GM18499 (cell line): ENCODE data around the gene TSPAN9.

Source experiments
- ATAC-seq: cut with Tn5 transposase; IDR thresholded peaks from one replicate; pipeline ENCODE4 v1.9.1; 2021; ENCODE audit warnings: moderate number of reproducible peaks; ENCODE audit not compliant: insufficient read depth, unreplicated experiment

The TSPAN9 gene

DNA sequence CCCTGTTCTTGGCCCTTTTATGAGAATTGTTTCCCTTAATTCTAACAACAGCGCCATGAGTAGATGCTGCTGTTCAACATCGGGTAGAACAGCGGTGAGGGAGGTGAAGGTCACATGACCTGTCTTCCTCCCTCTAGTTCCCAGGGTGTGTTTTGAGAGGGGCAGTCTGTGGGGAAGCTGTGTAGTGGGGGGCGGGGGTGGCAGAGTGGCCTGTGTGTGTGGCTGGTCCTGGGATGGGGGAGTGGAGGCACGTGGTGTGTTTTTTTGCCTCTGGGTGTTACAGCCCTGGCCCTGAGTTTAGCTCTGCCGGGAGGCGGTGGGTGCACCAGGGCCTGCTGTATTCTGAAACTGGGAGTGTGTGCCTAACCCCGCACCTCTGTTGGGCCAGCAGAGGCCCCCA lies 202.7 kb downstream of the TSPAN9 start:
- no peak for ATAC-seq

DNA sequence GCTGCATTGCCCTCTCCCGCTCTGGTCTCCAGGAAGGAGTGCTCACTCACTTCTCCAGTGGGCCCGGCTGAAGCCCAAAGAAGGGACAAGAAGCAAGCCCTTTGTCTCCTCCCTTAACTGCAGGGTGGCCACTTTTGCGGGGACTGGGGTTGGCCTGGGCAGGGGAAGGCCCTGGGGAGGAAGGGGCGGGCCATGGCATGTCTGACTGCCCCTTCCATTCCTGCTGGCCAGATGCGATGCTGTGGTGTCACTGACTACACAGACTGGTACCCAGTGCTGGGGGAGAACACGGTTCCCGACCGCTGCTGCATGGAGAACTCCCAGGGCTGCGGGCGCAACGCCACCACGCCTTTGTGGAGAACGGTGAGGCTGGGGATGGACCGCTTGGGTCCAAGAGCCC lies 203.8 kb downstream of the TSPAN9 start:
- no peak for ATAC-seq

DNA sequence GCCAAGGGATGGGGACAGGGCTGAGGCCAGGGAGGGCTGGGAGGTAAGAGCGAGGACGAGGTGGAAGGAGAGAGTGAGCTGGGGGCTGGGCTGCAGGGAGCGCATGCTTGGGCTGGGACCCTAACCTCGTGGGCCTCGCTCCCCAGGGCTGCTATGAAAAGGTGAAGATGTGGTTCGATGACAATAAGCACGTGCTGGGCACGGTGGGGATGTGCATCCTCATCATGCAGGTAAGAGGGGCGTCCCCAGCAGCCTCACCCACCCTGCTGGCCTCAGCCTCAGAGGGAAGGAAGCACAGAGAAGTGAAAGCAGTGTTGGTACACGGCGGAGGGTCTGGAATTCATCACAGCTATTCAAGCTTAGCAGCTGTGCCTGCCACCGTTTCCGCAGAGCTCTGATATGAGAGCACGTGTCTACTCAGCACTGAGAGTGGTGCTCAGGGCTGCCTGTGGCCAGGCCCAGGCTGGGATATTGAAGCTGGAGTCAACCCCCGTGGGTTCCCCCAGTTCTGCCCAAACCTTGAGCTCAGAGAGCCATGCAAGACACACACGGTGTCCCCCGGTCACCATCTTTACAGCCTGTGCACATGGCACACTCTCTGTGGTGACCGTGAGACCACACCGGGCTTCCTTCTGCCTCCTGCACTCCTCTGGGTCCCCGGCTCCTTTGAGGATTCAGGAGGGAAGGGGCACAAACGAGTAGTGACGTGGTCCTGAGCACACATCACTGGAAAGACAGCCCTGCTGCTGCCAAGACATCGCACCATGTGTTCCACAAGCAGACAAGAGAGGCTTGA lies 204.6 kb downstream of the TSPAN9 start:
- no peak for ATAC-seq

DNA sequence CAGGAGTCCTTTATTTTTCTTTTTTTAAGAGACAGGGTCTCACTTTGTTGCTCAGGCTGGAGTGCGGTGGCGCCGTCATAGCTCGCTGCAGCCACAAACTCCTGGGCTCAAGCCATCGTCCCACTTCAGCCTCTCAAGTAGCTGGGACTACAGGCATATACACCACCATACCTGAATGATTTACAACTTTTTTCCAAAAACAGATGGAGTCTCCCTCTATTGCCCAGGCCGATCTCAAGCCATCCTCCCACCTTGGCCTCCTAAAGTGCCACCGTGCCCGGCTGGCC lies 205.1 kb downstream of the TSPAN9 start:
- no peak for ATAC-seq

DNA sequence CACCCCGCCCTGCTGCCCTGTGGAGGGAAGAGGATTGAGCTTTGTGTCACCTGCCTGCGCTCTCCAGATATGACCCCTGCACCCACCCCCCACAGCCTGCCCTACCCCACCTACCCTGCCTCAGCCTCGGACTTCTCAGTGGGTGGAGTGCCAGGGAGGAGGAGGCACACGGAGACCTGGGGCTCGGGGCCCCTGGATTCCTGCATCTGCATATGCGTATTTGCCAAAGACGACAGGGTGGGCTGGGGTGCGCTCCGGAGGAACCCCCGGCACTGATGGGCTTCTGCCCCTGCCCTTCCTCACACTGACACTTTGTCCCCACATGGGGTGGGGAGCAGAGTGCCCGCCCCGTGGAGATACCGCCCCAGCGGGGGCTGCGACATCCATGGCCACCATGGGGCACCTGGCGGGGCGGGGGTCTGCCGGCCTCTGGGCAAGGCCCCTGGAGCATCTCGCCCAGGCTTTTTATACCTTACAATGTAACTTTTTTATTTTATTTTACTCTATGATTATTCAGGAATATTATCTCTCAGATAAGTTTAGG lies 206.0 kb downstream of the TSPAN9 start:
- ATAC-seq = no peak

DNA sequence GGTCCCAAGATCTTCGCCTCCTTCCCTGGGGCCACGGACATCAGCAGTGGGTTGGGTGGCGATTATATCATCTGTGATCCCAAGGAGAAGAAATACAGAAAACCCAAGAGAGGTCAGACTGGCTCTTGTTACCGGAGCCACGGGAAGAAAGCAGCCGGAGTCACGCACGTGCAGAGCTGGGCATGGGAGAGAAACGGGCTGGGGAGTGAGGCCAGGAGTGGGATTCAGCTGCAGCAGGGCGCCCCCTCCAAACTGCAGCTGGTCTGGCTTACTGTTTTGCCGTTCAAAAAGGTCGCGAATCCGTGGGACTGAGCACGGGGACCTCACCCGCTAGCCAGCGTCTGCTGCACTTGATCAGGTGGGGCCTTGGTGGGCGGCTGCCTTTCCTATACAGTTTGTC lies 207.2 kb downstream of the TSPAN9 start:
- no peak for ATAC-seq

DNA sequence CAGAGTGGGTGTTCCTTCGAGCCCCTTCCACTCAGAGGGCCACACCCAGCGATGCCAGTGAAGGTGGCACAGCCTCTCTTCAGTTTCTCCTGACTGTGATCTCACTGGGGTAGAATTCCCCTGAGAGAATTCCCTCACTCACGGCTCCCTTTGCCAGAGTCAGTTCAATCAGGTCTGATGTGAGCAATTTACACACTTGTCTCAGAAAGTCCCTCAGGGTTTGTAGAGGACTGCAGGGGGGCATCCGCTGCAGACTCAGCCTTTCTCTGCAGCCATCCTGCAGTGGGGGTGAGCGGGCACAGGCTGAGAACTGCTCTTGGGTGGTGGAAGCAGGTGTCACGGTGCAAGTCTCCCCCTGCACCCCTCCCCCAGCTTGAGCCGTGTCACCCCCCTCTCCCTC lies 208.4 kb downstream of the TSPAN9 start:
- no peak for ATAC-seq

DNA sequence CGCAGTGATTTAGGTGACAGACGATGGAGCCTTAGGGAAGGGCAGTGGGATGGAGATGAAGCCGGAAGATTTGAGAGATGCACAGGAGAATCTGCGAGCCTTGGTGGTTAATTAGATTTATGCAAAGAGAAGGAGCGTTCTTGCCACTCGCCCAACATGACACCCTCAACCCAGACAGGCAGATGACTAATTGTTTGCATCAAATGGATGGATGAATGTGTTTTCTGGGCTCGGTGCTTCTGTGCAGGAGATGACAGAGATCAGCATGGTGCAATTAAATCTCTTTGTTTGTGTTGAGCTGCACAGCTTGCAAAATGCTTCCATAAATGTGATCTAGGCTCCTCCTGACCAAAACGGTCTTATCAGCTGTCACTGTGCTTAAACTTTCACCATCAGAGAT lies 211.5 kb downstream of the TSPAN9 start:
- ATAC-seq = no peak

DNA sequence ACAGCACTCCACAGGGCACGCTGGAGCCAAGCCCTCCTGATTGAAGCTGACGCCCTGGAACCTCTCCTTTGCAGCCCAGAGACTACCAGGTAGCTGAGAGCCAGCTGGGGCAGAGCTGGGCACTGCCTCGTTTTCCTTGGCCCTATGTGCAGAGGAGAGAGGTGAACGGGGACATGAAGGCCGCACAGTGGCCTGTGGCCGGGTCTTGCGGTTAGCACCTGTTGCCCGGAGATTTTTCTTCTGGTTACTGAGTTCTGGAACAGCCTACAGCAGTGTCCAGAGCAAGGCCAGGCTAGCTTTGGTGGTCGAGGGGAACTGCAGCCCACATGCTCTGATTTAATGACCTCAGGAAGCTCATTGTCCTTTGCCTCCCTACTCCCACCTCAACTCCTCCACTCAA lies 212.5 kb downstream of the TSPAN9 start:
- no peak for ATAC-seq

DNA sequence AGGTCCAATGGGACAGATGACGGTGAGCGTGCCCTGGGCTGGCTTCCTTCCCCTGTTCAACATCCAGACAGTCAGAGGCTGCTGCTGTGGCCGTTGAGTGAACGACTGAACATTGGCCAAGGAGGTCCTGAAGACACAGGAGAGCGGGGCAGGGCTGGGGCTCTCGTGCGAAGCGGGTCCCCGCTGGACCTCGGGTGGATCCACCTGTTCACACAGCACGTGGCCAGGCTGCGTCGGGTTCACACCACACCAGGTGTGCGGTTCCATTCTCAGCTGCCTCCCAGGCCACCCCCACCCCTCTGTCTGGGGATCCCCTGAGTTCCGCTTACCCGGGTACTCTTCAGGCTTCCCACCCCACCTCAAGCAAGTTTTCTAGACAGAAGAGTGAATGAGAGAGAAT lies 214.8 kb downstream of the TSPAN9 start:
- no peak for ATAC-seq

DNA sequence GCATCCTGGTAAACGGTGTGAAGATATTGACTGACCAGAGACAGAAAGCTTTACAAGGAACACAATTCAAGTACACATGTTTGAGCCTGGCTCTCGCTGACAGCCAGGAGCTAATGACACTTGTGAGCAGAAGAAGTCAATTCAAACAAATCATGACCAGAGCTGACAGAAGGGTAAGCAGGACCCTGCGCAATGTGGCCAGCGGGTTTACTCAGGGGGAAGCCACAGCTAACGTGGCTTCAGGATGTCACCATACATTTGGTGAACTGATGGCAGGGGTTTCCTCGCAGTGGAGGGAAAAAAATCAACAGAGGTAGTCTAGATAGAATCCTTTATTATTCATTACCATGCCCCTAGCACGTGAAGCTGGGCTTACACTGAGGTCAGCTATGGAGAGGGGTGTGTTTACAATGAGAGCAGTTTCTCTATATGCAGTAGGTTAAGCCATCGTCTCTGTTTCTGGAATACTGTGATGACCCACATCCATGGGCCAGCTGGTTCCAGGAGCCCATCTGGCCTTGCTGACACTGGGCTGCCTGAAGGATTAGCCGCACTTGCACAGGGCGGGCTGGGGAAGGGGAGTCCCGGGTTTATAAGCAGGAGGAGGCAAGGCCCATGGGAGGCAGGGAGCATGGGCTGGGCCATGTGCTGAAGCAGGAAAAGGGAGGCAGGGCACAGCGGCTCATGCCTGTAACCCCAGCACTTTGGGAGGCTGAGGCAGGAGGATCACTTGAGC lies 215.7 kb downstream of the TSPAN9 start:
- no peak for ATAC-seq

DNA sequence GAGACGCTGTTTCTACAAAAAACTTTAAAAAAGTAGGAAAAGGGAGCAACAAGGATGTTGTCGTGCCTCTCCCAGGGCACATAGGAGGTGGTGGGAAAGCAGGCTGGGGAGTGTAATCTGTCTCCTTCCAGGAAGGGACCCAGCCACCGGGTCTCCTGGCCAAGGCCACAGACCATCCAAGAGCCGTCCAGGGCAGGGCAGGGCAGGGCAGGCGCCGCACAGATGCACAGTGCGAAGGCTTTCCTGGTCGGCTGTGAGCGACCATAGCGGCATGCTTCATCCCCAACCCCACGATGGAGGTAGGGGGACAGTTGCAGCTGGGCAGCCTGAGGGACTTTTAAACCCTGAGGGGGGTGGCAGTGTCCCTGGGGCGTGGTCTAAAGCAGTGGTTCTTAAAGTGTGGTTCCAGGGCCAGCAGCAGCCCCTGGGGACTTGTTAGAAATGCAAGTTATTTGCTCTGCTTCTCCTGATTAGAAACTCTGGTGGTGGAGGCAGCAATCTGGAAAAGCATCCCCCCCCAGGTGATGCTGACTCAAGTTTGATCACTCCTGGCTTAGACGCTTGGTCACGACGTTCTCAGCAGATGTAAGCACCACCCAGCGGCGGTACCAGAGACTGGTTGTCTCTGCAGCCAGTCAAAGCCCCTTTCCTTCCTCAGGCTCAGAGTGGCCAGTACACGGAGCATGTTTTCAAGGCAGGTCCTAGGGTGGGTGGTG lies 216.4 kb downstream of the TSPAN9 start:
- ATAC-seq = no peak

DNA sequence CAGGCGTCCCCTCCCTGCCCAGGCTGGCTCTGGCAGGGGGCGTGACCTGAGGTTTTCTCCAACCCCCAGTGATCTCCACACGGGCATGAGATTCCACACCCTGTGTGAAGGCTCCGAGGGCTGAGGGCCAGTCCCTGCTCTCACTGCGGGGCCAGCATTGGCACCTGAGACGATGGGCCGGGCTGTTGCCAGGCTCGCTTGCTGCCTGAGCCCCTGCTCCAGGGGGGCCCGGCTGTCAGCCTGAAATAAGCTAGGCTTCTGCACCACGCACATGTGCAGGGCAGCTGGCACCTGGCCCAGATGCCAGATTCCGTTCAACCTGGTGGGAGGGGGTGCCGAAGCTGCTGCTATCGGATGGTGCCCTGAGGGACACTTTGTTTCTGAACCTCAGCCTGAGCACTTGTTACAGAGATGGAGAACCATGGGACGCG lies 217.3 kb downstream of the TSPAN9 start:
- ATAC-seq = no peak

DNA sequence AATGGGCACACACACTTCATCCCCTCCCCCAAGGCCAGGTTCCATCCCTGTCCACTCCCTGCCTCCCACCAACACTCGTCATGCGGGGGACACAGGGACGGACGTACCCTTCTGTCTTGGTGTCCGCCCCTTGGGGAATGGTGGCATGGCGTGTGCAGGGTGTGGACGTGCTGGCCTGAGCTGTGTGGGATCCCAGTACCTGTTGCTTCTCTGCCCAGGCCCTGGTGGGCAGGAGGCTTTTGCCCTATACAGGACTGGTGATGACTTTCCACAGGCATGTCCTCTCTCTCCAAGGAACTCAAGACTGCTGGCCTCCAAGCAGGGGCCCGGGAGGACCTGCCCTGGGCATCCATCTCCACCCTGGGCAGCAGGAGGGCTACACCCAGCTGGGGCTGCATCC lies 218.0 kb downstream of the TSPAN9 start:
- ATAC-seq = no peak

DNA sequence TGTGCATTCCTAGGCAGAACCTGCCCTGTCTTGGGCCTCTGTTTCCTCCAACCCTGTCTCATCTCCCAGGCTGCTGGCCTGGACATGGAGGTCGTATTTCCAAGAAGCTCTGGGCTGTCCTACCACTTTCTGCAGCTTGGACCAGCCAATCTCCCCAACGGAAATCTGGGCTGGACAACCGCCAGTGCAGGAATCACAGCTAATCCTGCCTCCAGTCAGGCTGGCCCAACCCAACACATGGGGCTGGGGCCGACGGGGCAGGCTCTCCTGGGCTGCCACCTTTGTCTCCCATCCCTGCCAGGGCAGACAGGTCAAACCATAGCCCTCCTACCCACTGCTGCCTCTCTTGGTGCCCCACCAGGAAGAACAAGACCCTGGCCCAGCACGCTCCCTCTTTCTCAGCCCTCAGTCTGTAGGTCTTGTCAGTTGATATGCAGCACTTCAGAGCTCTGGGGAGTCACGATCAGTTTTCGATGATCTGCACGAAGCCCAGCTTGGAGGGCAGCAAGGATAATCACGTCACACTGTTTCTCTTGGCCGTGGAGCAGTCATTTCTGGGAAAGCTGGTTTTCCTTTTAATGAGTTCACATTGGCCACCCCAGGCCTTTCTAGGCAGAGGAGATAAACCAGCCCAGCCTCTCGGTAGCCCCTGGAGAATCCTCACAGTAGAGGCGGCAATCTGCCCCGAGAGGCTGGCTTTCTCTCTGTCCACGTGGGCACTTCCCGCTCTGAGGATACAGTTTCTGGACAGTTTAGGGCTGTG lies 218.6 kb downstream of the TSPAN9 start:
- no peak for ATAC-seq

DNA sequence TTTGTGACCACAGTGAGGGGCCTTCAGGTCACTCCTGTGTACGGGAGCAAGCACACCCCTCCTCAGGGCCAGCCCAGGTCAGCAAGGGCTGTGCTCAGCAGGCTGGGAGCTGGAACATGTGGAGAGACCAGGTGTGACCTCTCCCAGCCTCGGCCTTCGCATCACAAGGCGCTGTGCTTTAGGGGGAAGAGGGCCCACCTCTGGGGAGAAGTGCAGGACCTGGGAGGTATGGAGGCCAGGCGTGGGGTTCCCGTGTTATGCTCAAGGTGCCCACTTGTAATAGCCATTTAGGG lies 219.2 kb downstream of the TSPAN9 start:
- no peak for ATAC-seq

DNA sequence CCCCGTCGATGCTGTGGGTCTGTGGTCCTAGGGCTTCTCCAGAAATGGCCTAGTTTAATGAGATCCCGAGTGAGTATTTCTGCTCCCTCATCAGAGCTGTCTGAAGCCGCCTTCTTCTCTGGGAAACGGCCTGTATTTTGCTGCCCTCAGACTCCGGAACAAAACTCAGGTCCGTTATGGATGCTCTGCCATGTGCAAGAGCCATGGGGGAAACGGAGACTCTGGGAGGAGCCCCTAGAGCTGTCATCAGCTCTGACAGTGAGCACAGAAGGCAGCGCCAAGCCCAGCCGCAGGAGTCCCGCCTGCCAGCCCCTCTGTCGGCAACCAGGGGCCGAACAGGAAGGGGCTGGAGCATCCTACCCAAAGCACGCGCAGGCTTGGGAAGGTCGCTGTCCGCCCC lies 221.4 kb downstream of the TSPAN9 start:
- no peak for ATAC-seq

DNA sequence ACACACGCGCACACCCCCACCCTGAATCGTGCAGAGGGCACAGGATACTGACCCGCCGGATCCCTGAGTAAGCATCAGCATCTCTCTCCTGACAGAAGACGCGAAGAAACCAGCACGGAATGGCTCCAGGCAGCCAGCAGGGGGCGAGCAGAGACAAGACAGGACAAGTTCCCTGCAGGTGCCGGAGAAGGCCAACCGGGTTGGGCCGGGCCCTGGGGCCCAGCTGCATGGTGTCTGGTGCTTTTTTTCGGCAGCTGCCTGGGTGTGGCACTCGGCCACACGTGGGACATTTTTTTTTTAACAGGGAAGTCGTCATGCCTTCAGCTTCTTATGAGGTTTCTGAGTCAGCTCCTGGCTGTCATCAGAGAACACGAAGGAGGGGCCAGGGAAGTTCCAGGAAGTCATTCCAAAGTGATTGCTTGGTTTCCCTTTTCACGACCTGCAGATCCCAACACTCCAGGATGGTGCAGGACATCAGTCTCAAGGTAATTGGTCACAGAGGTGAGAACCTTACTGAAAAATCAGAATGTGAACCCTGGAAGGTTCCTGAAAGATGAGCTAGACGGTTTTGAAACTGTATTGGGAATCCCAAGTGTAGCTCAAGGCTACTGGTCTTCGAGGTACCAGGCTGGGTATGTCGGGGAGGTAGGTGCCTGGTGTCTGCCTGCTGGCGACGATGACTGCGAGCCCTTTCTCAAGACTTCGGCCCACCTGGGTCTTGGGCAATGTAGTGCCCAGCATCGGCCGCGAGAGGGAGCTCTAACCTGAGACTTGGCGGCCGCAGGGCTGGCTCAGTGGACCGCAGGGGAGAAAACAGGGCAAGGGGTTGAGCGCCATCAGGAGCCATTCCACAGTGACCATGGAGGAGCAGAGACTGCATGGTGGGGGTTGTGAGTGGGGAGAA lies 223.0 kb downstream of the TSPAN9 start:
- ATAC-seq = no peak

DNA sequence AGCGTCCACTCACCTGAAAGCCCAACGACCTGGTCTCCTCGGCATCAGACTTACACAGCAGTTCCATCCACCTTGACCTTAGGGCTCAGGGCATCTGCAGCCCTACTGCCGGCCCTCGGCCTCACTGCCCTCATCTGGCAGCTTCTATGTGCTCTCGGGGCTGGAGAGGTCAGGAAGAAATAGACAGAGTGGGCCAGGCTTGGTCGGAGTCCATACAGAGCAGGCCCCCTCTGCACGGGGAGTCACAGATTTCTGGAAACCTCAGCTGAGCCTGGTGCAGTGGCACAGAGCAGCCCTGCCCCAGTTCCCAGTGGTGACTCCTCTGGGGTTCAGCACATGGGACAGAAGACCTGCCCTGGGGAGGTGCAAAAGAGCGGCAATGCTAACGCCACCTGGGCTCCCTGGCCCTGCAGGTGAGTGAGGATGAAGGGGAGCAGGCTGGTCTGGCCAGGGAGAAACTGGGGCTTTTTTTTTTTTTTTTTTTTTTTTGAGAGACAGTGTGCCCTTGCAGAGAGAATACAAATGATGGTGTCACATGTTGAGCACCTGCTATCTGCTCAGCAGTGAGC lies 223.7 kb downstream of the TSPAN9 start:
- no peak for ATAC-seq
